NCI-H526 treated with DMSO at 0.1 percent for 48 hours (cell line): Measurements from ENCODE around the gene C10orf62.
A peak's percentile ranks its signal among the peaks of the same experiment; 100 is the strongest.
"Not testable (repeated sequence)": the region's sequence is repeated elsewhere in the genome, so short reads cannot be mapped to it uniquely, and the experiment has no call there.

Source experiments
- DNase-seq: peaks from one replicate; lab custom pipeline; 2025; lab: John Stamatoyannopoulos, UW

Gene C10orf62, protein sequence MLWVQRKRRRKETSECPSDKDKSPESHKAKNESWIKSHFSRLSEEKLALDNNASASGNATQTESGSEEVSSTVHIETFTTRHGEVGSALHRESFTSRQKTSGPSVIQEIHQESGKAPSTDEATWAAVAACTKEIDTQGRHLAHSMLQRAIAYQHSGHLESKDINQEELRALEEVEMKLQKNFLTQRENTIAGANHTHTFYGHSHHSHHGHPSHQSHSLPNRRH

DNA sequence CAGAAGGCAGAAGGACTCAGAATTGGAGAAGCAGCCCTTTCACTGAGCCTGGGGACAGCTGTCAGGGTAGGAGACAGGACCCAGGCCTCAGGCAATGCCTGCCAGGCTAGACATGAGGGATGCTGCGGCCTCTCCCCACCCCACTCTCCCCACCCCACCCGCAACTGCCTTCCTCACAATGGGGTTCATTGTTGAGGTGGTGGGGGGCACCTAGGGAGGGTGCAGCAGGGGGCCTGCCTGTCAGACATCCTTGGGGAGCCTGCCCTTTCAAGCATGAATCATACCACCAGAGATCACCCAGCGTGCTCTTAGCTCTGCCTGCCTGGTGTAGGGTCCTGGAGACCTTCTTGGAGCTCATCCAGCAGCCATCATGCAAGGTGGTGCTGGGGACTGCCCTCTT, at the start of gene C10orf62:
C10orf62 (plus strand) TSS at position 243 of the 400 bp plus-strand sequence. CDS start 177 bp downstream, outside the sequence.
- no peak for DNase-seq

DNA sequence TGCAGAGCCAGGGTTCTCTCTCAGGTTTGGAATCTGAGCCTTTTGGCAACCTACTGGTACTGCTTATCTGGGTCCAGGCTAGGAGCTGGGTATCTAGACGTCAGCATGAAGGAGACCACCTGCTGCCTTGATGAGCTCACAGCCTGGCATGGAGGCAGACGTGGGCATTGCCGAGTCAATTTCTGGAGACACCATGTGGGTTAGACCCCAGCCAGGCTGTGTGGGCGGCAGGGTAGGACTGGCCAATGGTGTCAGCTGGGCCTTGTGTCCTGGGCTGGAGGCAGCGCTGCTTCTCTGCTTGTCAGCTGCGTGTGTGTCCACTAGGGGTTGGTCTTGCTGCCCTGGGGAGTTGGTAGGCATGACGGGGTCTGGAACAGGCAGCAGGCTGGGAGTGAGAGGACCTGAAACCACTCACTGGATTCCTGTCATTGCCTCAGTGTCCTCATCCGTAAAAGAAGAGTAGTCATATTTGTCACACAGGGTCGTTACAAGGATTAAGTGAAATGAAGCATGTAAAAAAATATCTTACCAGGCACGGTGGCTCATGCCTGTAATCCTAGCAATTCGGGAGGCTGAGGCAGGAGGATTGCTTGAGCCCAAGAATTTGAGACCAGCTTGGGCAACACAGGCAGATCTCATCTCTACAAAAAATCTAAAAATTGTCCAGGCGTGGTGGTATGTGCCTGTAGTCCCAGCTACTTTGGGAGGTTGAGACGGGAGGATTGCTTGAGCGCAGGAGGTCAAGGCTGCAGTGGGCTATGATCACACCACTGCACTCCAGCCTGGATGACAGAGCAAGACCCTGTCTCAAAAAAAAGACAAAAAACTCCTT, 48.6 kb upstream of the C10orf62 start:
- no peak for DNase-seq

- DNase-seq: no peak
These were observed 47.1 kb upstream of the C10orf62 start for GRCh38 chr10:97542169-97543024.

- DNase-seq: no peak
These were observed 46.4 kb upstream of the C10orf62 start for GRCh38 chr10:97543025-97543546.

- DNase-seq: no peak
These were observed 42.9 kb upstream of the C10orf62 start for GRCh38 chr10:97546456-97547270.

DNA sequence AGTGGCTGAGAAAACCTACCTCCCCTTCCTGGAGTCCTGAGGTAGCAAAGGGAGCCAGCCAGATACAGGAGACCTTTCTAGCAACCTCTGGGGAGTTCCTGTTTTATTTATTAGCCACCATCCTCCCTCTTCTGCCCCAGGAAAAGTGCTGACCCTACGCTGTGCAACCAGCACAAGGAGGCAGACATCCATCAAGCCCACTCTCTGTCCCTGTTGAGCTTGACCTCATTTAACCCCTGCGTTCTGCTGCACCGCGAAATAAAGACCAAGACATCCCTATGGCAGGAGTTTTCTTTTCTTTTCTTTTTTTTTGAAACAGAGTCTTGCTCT, 42.3 kb upstream of the C10orf62 start:
- DNase-seq: no peak

GRCh38 chr10:97547962-97548361, 41.6 kb upstream of the C10orf62 start:
- no peak for DNase-seq

- DNase-seq: no peak
These were observed 40.6 kb upstream of the C10orf62 start for GRCh38 chr10:97548828-97549455.

DNA sequence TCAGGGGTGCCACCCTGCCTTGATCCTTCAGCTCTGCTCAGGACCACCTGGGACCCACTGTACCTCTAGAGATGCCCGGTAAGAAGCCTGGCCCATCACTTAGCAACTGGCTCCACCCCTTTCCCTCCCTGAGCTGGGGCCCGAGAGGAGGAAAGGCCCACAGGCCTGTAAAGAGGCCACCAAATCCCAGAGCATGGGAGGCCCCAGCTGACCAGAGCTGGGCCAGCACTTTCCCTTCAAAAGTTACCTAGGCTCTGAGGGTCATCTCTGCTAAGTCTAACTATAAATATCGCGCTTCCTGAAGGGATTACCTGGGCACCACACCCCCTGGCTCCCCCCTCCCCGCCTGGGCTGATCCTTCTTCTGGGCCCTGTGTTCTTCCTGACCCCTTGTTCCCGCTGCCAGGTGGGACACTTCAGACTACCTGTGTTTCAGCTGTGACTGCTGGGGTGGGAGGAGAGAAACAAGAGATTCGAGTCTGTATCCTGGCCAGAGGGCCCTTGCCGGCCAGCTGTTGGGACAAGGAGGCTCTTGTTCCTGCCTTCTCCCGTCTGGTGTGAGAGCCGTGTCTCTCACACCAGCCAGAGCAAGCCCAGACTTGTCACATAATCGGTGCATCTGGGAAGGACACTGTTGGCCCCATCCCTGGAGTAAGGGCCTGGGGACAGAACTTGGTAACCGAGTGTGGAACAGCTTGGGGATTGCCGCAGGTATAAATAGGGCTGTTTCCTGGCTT, 39.8 kb upstream of the C10orf62 start:
- DNase-seq: peak; percentile 48

DNA sequence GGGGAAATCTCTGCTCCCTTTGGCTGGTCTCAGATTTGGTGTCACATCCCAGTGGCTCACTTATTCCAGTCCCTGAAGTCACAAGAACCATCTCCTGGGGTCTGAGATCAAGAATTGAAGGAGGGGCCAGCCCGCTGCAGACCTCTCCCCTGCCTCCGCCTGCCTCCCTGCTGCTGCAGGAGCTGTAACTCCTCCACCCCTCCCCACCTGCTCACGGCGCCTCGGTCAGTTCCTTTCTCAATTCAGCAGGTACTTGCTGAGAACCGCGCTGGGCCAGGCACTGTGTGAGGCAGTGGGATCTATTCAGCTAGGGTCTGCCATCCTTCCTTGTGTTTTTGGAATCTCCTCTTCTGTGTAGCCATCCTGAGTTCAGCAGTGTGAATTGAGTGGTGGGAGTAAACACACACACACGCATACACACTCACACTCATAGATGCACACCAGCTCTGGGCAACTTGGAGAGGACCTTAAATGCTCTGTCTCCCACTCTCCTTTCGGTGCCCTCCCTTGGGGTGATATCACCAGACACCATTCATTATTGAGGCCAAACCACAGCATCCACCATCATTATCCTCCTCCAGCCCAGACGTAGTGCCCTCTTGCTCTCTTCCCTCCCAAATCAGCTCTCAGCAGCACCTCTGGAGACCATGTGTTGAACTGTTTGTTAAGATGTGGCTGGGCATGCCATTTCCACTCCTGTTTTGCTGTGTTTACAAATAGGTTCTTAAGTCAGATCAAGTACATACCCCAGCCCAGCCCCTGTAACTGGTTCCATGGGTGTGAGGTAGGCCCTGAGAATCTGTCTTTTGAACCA, 39.0 kb upstream of the C10orf62 start:
- DNase-seq: no peak

DNA sequence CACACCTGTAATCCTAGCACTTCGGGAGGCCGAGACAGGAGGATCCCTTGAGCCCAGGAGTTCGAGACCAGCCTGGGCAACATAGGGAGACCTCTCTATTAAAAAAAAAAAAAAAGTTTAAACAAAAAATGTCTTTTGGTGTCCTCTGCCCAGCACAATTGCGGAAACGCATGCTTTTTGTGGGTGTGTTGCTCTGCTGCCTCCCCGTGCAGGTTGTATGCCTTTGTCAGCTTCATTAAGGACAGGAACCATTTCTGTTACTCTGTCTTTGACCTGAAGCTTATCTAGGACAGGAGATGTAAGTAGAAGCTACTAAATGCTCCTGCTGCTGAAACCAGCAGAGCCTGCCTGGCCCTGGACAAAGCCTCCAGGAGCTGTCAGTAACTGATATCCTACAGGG, 38.2 kb upstream of the C10orf62 start:
- no peak for DNase-seq

GRCh38 chr10:97553575-97554031, 35.9 kb upstream of the C10orf62 start:
- DNase-seq: peak; percentile 42

DNA sequence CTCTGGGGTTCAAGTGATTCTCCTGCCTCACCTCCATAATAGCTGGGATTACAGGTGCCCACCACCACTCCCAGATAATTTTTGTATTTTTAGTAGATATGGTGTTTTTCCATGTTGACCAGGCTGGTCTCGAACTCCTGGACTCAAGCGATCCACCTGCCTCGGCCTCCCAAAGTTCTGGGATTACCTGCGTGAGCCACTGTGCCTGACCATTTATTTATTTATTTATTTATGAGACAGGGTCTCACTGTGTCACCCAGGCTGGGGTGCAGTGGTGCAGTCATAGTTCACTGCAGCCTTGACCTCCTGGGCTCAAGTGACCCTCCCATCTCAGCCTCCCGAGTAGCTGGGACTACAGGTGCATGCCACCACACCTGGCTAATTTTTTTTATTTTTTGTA, 35.2 kb upstream of the C10orf62 start:
- DNase-seq: not testable (repeated sequence)

DNA sequence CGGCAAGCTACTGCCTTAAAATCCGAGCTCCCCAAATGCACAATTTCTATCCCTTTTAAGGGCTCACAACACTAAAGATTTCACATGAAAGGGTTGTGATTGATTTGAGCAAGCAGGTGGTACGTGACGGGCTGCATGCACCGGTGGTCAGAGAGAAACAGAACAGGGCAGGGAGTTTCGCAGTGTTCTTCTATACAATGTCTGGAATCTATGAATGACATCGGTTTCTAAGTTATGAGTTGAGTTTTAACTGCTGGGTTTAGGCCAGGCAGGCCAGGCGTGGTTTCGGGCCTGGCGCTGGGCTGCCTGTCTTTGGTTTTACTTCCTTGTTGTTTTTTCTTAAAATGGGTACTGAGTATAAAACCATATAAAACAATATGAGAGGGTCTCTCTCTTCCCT, 34.0 kb upstream of the C10orf62 start:
- not testable (repeated sequence) for DNase-seq

- DNase-seq: not testable (repeated sequence)
These were observed 28.7 kb upstream of the C10orf62 start for GRCh38 chr10:97560731-97561381.

GRCh38 chr10:97561386-97562077, 28.0 kb upstream of the C10orf62 start:
- not testable (repeated sequence) for DNase-seq

DNA sequence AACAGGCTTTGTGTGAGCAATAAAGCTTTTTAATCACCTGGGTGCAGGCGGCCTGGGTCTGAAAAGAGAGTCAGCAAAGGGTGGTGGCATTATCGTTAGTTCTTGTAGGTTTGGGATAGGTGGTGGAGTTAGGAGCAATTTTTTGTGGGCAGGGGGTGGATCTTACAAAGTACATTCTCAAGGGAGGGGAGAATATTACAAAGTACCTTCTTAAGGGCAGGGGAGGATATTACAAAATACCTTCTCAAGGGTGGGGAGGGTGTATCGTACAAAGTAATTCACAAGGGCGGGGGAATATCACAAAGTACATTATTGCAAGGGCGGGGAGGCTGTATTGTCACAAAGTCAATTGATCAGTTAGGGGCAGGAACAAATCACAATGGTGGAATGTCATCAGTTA, 27.2 kb upstream of the C10orf62 start:
- DNase-seq: not testable (repeated sequence)

DNA sequence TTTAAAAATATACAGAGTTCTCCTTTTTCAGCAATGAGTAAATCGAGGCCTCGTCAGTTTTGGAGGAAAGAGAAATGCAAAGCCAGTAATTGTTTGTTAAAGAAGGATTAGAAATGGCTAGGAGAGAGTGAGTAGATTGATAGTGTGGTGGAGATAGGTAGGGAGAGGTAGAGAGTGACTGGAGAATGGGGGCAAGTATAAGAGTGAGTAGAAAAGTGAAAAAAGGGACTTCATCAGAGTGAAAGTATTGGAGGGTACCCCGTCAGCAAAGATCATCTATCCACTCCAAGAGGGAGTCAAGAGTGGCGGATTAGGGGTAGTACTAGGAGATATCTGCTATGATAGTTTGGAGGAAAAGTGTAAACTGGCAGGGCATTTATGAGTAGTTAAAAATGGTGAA, 26.2 kb upstream of the C10orf62 start:
- DNase-seq: no peak
